GM12878 (cell line): Measurements from ENCODE around the gene IFITM5. TPM values are rescaled to one million over a fixed set of nuclear protein-coding genes. Genes with fewer than 3 reads are reported as not detected.

Source experiments
- ATAC-seq: fragments of 200-7000 bp; cut with Tn5 transposase; 3 replicates; pipeline ENCODE4 v1.9.1; 2020; ENCODE audit warnings: mild to moderate bottlenecking, moderate library complexity
- BruUV-seq: library from RNA; stranded (reverse); fragments of 400-500 nt; replicated peaks from 2 replicates; lab custom pipeline; 2021; lab: Mats Ljungman, UMichigan
- CTCF ChIA-PET: fragments of 300-600 bp; sonication (Branson Sonifier 250); formaldehyde crosslinking; extraction: SDS; loops from one replicate; lab custom pipeline; 2021; ENCODE audit warnings: inconsistent platforms; lab: Yijun Ruan, JAX
- POLR2A ChIA-PET: fragments of 350-600 bp; formaldehyde crosslinking; extraction: SDS; loops from one replicate; lab custom pipeline; 2021; ENCODE audit warnings: inconsistent platforms; lab: Charles Lee
- RAD21 ChIA-PET: fragments of 300-600 bp; sonication (Branson Sonifier 250); formaldehyde crosslinking; loops from one replicate; lab custom pipeline; 2023; ENCODE audit warnings: antibody characterized with exemption; ENCODE audit not compliant: unreplicated experiment; lab: Charles Lee
- SMC1A ChIA-PET: fragments of 300-600 bp; sonication (Branson Sonifier 250); formaldehyde crosslinking; loops from one replicate; lab custom pipeline; 2023; ENCODE audit not compliant: unreplicated experiment, uncharacterized antibody; lab: Charles Lee
- DNase-seq: peaks from one replicate; pipeline ENCODE4 v3.0.0-alpha.2; 2011; ENCODE audit warnings: low read depth, low spot score
- FAIRE-seq: peaks from 3 replicates; lab custom pipeline; 2011; peaks lifted over from hg19 to GRCh38; lab: Jason Lieb, UNC
- H2AFZ ChIP-seq: 2 replicates; pipeline ENCODE4 v1.6.0; 2011; ENCODE audit warnings: low read depth, low read length, control low read depth; ENCODE audit not compliant: control insufficient read depth
- H3K27ac ChIP-seq: 2 replicates; pipeline ENCODE4 v1.5.1; 2011; ENCODE audit warnings: control low read depth; ENCODE audit not compliant: control insufficient read depth, insufficient read depth
- H3K27me3 ChIP-seq, 2 experiments: replicated peaks in 1 of 2; 2 replicates each; pipeline versions ENCODE4 v1.6.0 to v1.6.1; 2011; ENCODE audit warnings: low read length in 1 of 2; ENCODE audit not compliant: control insufficient read depth in 2 of 2, insufficient read depth in 2 of 2
- H3K36me3 ChIP-seq, 2 experiments: 2 replicates each; pipeline ENCODE4 v1.5.1; 2011; ENCODE audit warnings: low read length in 1 of 2; ENCODE audit not compliant: control insufficient read depth in 2 of 2, insufficient read depth in 2 of 2
- H3K4me1 ChIP-seq: 2 replicates; pipeline ENCODE4 v1.6.1; 2011; ENCODE audit warnings: mild to moderate bottlenecking, low read length, moderate library complexity, mixed read lengths; ENCODE audit not compliant: control insufficient read depth, insufficient read depth
- H3K4me2 ChIP-seq: 2 replicates; pipeline ENCODE4 v1.6.0; 2011; ENCODE audit warnings: control low read depth; ENCODE audit not compliant: control insufficient read depth, insufficient read depth
- H3K4me3 ChIP-seq: fragments of 200-600 bp; sonication (generic); 2 replicates; pipeline ENCODE4 v1.5.1; 2016
- H3K79me2 ChIP-seq: 2 replicates; pipeline ENCODE4 v1.6.0; 2011; ENCODE audit warnings: low read length; ENCODE audit not compliant: control insufficient read depth, insufficient read depth
- H3K9ac ChIP-seq: 2 replicates; pipeline ENCODE4 v1.8.0; 2011; ENCODE audit warnings: low read length, control low read depth, mixed read lengths; ENCODE audit not compliant: control insufficient read depth, insufficient read depth
- H3K9me3 ChIP-seq: replicated peaks from 3 replicates; pipeline ENCODE4 v1.5.1; 2011; ENCODE audit warnings: mild to moderate bottlenecking, low read length; ENCODE audit not compliant: control insufficient read depth, insufficient read depth
- H4K20me1 ChIP-seq: 2 replicates; pipeline ENCODE4 v1.6.0; 2011; ENCODE audit not compliant: control insufficient read depth, insufficient read depth
- CBFB ChIP-seq: IDR thresholded peaks from 2 replicates; pipeline ENCODE4 v1.6.1; 2016; ENCODE audit warnings: antibody characterized with exemption, low read depth
- EGR1 ChIP-seq, 2 experiments: IDR thresholded peaks; 1 replicate in 1 of 2; 2 replicates in 1 of 2; pipeline ENCODE4 v1.6.1; 2011 to 2012; ENCODE audit warnings: low read depth in 2 of 2, low read length in 2 of 2, borderline replicate concordance in 1 of 2, mild to moderate bottlenecking in 1 of 2, moderate library complexity in 1 of 2
- FOXK2 ChIP-seq: fragments of 450-650 bp; IDR thresholded peaks from 2 replicates; pipeline ENCODE4 v1.6.1; 2017; ENCODE audit warnings: mild to moderate bottlenecking, moderate library complexity
- MEF2B ChIP-seq: fragments of 450-650 bp; IDR thresholded peaks from 2 replicates; pipeline ENCODE4 v1.6.1; 2018; ENCODE audit warnings: mild to moderate bottlenecking, moderate library complexity; ENCODE audit not compliant: partially characterized antibody, poor library complexity, severe bottlenecking
- MTA3 ChIP-seq: IDR thresholded peaks from 2 replicates; pipeline ENCODE4 v1.6.1; 2012; ENCODE audit warnings: low read length, inconsistent platforms, borderline replicate concordance
- NFIC ChIP-seq: IDR thresholded peaks from 2 replicates; pipeline ENCODE4 v1.6.1; 2012; ENCODE audit warnings: low read depth, mild to moderate bottlenecking, inconsistent platforms, low read length, moderate library complexity
- NR2C1 ChIP-seq: fragments of 450-650 bp; IDR thresholded peaks from 2 replicates; pipeline ENCODE4 v1.6.1; 2017; ENCODE audit warnings: antibody characterized with exemption, mild to moderate bottlenecking, moderate library complexity
- POLR2AphosphoS5 ChIP-seq: IDR thresholded peaks from 2 replicates; pipeline ENCODE4 v1.6.1; 2011; ENCODE audit warnings: mild to moderate bottlenecking, low read length, inconsistent platforms
- SREBF2 ChIP-seq: IDR thresholded peaks from 2 replicates; pipeline ENCODE4 v1.6.1; 2012; ENCODE audit warnings: mild to moderate bottlenecking, low read length
- WGBS: methylation state at CpG from one replicate; pipeline ENCODE4 v1.1.6; 2016; ENCODE audit warnings: low lambda C conversion rate; ENCODE audit not compliant: insufficient replicate concordance, insufficient coverage; ENCODE audit errors: missing lambda C conversion rate; 5-methylcytosine and 5-hydroxymethylcytosine counted together
- in situ Hi-C: fragments of 300-500 bp; cut with MboI; formaldehyde crosslinking; loops from 9 replicates; pipeline ENCODE4 v1.14.3; 2018; ENCODE audit warnings: mixed read lengths
- intact Hi-C: fragments of 100-400 bp; cut with micrococcal nuclease; formaldehyde crosslinking; loops from one replicate; pipeline ENCODE4 v1.14.2; 2022; ENCODE audit not compliant: unreplicated experiment
- polyA plus RNA-seq, 11 experiments: library from polyadenylated mRNA; depleted of rRNA in 4 of 11; unstranded in 6 of 11; stranded (reverse) in 5 of 11; fragments of >200 nt; fragmentation: Nextera tagmentation in 4 of 11; fragmentation: Illumina TruSeq in 1 of 11; extraction: Ambion mirVana in 4 of 11; extraction: Trizol in 1 of 11; gene quantifications; 1 replicate in 1 of 11; 2 replicates in 10 of 11; pipeline versions ENCODE4 v1.2.1 to v1.2.3, GENCODE V29; 2011 to 2016; ENCODE audit warnings: inconsistent platforms in 2 of 11, missing spikeins in 2 of 11, low read depth in 1 of 11
- total RNA-seq, 4 experiments: library from RNA; depleted of rRNA in 3 of 4; stranded (reverse); fragments of >200 nt in 3 of 4; fragmentation: Illumina TruSeq in 1 of 4; extraction: Trizol in 1 of 4; gene quantifications; 2 replicates each; pipeline versions ENCODE4 v1.2.1 to v1.2.3, GENCODE V29; 2013 to 2021
- TF ChIP-seq, protein P1 (sequence below): fragments of 450-650 bp; IDR thresholded peaks from 2 replicates; pipeline ENCODE4 v1.6.1; 2014; ENCODE audit warnings: mild to moderate bottlenecking
- TF ChIP-seq, protein P2 (sequence below): fragments of 150-350 bp; IDR thresholded peaks from 2 replicates; pipeline ENCODE4 v1.6.1; 2014; ENCODE audit warnings: mild to moderate bottlenecking, low read depth, low read length

Gene IFITM5
- total and polyA plus RNA-seq, 10 of the 15 experiments (the other 5 are each of a cell fraction or from before 2014, with no cell fraction given), result not detected

DNA sequence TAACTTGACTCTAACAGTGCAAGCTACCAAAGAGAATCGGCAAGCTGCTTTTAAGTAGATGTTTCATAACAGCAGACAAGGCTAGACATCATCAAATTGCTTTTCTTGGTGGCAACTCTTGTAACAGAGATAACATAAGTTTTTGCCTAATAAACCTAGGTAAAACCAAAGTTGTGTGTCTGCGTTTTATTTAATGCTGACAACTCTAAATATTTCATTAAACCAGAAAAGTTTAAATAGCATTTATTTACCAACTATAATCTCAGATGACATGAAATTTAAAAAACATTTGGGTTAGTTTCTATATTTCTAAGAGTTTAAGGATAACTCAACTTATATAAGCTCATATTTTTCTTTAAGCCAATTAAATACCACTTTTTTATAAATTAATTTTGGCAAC lies 40.6 kb upstream of the IFITM5 start:
- DNase-seq (no peak), ATAC-seq (no peak), FAIRE-seq (no peak)
- Histone ChIP-seq H3K27ac (no peak overlapping the region), H4K20me1 (no peaks in the 10 kb centered on the region), H3K9ac (no peak overlapping the region), H2AFZ (no peak overlapping the region), H3K4me3 (no peak overlapping the region), H3K27me3 (no peaks in the 10 kb centered on the region), H3K4me1 (peaks cover 2% of the 10 kb centered on the region), H3K4me2 (no peak overlapping the region), H3K9me3 (no peaks in the 10 kb centered on the region; the same call in 2 of the 3 replicates), H3K79me2 (no peaks in the 10 kb centered on the region), H3K36me3 (no peaks in the 10 kb centered on the region)
- CTCF ChIA-PET, result interaction anchor here (0.6 to 3.2 kb wide), 7 partner anchors 8 to 108 kb away, joined by 3 to 17 read pairs (median 4); no protein-coding TSS in a partner anchor
- in situ Hi-C loops, result no loop called here
- SMC1A ChIA-PET, result interaction anchor here (1.2 to 3.0 kb wide), 7 partner anchors 8 to 72 kb away, joined by 3 to 25 read pairs (median 7); no protein-coding TSS in a partner anchor
- BruUV-seq, result no TSS peak
- TF ChIP-seq SREBF2, result no peak
- TF ChIP-seq EGR1 (IDR thresholded peaks at IDR 0.05; ENCODE audit: borderline replicate concordance in 1 of 2, low read depth in 2 of 2, low read length in 2 of 2), result no peak
- no peak for TF ChIP-seq CBFB
- TF ChIP-seq, protein P1, sequence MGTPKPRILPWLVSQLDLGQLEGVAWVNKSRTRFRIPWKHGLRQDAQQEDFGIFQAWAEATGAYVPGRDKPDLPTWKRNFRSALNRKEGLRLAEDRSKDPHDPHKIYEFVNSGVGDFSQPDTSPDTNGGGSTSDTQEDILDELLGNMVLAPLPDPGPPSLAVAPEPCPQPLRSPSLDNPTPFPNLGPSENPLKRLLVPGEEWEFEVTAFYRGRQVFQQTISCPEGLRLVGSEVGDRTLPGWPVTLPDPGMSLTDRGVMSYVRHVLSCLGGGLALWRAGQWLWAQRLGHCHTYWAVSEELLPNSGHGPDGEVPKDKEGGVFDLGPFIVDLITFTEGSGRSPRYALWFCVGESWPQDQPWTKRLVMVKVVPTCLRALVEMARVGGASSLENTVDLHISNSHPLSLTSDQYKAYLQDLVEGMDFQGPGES, result no peak
- TF ChIP-seq MTA3, result no peak
- TF ChIP-seq NFIC, result no peak
- no peak for TF ChIP-seq POLR2AphosphoS5
- TF ChIP-seq FOXK2, result no peak
- no peak for TF ChIP-seq MEF2B
- TF ChIP-seq, protein P2, sequence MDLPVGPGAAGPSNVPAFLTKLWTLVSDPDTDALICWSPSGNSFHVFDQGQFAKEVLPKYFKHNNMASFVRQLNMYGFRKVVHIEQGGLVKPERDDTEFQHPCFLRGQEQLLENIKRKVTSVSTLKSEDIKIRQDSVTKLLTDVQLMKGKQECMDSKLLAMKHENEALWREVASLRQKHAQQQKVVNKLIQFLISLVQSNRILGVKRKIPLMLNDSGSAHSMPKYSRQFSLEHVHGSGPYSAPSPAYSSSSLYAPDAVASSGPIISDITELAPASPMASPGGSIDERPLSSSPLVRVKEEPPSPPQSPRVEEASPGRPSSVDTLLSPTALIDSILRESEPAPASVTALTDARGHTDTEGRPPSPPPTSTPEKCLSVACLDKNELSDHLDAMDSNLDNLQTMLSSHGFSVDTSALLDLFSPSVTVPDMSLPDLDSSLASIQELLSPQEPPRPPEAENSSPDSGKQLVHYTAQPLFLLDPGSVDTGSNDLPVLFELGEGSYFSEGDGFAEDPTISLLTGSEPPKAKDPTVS, result no peak
- no peak for TF ChIP-seq NR2C1
- WGBS, result 96% methylated on average over 2 of the region's 2 CpGs
- intact Hi-C loops, result no loop called here
- POLR2A ChIA-PET, result interaction anchor here (0.6 to 2.7 kb wide), 9 partner anchors 8 to 60 kb away, joined by 3 to 35 read pairs (median 8); no protein-coding TSS in a partner anchor
- RAD21 ChIA-PET, result interaction anchor here (1.0 to 2.3 kb wide), 5 partner anchors 9 to 27 kb away, joined by 3 to 12 read pairs (median 5); no protein-coding TSS in a partner anchor
